ENCODE results near the gene DAB2IP.

DAB2IP gene

DNA sequence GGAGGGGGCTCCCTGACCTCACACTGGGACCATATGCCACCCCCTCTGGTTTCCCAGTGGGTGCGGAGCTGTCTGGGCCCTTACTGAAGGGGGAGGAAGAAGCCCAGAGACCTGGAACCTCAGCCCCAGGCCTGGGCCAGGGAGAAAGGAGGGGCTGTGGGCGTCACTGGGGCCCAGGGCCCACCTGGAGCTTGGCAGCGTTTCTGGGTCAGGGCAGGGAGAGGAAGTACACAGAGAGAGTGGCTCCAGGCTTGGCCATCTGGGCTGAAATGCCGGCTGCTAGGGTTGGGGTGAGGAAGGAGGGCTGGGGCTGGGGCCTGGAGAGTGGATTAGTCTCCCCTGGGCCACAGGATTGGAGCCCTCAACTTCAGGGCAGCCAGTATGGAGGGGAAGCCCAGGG is 6.4 kb upstream of the DAB2IP start:
- DNase-seq = no peak

DNA sequence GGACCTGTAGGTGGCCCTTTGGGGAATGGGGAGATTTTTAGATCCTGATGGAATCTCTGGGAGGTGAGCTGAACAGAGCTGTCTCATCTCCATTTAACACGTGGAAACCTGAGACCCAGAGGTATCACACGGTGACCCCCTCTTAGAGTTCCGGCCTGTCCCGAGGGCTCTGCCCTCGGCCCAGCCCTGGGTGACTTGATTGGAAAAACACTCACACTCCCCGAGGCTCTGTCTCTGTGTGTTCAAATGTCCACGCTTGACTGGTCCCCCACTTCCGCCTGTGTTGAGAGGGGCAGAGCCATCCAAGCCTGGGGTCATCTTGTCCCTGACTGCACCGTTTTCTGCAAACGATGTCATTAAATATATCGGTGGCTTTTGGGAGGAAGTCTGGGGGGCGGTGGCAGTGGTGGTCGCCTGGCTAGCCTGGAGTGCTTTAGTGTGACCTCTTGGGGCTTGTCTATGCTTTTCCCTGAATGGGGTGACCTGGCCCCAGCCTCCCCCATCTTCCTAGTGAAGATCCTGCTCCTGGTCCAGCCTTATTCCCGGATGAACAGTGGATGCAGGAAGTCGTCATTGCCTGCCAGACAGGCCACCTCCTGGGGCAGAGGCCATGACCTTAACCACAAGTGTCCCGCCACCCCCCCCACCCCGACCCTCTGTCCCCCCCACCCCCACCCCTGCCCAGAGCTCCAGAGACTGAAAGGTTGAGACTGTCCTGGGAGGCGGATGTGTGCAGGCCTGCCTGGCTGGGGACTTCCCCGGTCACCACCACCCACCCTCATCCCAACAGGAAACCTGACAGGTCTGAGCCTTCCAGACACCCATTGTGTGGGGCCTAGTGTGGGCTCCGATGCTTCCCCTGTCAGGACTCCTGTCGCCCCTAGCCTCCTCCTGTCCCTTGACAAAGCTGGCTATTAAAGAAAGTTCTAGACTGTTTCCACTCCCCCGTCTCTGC is 5.3 kb upstream of the DAB2IP start:
- no peak for DNase-seq

DNA sequence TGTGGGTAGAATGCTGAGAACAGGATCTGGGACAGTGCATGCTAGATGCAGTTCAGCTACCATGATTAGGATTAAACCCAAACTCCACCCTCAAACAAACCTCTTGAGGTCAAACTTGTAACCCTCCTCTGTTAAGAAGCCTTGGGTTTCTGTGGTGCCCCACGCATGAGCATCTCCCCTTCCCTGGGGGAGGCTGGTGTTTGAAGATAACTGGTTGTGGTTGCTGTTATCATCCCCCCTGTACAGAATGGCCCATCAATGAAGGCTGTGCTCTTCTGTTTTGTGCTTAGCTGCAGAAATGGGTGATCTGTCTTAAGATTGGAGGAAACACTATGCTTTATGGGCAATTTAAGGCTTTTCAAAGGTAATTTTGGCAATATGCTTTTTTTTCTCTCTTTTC is 4.4 kb upstream of the DAB2IP start:
- DNase-seq = no peak

DNA sequence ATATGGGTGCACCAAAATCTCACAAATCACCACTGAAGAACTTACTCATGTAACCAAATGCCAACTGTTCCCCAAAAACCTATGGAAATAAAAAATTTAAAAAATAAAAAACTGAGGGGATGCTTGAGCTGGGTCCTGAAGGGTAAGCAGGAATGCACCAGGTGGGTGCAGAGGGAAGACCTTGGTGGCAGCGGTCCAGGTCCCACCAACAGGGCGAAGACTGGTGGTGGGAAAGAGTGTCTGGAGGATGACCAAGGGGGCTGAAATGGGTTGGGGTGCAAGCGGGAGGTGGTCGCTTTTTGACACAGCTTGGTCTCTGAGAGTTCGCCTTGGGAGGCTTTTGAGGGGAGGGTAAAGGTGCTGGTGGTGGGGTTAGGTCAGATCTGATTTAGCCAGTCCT is 3.3 kb upstream of the DAB2IP start:
- no peak for DNase-seq

DNA sequence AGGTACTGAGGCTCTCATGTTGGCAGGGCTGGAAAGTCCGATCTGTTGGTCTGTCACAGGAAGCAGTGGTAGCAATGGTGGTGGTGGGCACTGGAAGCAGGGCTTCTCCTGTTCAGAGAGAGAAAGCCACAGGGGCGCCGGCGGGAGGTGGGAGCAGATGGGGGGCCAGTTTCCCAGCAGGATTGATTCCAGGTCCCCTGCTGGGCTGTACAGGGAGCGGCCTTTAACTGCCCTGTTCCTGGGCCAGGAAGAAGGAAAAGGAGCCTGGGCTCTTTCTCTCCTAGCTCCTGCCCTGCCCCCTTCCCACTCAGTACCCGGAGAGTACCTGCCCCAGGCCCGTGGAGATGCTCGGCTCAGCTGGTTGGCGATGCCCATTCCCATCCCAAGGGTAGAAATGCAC is 2.6 kb upstream of the DAB2IP start:
- DNase-seq = no peak

DNA sequence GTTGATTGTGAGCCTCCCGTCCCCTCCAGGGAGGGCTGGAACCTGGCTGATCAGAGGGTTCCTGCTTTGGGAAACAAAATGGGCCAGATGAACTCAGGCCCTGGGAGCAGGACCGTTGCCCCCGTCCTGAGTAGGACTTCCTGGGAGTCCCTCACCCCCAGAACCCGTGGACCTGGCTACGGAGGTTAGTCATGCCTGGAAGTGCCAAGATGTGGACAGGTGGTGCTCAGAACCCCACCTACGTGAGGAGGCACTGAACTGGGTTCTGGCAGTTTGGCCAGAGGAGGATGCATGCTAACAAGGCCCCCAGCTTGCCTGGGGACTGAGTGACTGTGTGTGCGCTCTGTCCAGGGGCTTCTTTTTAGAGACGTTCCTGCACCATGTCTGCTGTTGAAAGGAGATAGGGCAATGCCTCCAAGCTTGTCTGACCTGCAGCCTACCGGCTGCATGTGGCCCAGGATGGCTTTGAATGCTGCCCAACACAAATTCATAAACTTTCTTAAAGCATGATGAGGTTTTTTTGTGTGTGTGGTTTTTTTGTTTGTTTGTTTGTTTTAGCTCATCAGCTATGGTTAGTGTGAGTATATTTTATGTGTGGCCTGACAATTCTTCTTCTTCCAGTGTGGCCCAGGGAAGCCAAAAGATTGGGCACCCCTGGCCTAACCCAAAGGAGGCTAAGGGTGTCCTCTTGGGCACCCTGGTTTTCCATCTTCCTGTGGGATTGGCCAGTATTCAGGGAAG is 1.8 kb upstream of the DAB2IP start:
- no peak for DNase-seq

DNA sequence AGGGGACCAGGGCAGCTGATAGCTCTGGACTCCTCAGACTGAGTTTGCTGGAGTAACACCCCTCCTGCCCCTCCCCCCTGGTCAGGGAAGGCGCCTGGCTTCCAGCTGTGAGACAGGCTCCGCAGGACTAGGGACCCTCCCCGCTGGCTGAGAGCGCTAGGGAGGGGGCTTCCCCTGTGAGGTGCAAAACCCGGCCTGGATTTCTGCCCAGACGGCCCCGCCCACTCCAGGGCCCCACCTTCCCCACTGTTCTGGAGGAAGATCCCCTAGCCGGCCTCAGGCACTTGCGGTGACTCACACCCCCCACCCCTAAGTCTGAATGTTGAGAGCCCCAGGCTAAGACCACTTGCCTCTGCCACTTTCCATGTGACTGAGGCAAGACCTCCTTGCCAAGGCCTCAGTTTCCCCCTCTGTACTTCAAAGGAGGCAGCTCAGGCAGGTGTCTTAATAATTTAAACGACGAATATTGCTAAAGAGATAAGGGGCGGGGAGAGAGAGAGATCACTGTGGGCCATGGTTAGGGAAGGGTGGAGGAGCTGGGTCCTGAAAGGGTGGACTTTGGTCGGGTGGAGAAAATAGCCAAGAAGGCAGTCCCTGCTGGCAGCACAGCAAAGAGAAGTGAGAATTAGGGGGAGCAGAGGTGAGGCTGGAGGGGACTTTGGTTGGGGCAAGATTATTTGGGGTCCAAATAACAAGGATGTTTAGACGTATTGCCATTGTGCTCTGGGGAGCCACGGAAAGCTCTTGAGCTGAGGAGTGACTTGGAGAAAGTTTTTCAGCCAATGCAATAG is 1.0 kb upstream of the DAB2IP start:
- DNase-seq = no peak

DNA sequence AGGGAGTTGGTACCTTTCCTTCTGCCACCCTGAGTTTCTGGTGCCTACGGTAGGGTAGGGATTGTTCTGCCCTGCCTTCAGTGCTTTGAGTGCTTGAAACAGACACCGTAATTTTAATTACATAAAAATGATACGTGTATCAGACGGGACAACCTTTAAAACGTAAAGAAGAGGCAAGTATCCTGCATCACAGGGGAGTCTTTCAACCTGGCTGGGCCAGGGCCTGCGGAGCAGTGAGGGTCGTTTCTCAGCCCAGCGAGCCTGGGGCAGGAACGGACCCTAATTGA is 483 bp upstream of the DAB2IP start:
- no peak for DNase-seq

DNA sequence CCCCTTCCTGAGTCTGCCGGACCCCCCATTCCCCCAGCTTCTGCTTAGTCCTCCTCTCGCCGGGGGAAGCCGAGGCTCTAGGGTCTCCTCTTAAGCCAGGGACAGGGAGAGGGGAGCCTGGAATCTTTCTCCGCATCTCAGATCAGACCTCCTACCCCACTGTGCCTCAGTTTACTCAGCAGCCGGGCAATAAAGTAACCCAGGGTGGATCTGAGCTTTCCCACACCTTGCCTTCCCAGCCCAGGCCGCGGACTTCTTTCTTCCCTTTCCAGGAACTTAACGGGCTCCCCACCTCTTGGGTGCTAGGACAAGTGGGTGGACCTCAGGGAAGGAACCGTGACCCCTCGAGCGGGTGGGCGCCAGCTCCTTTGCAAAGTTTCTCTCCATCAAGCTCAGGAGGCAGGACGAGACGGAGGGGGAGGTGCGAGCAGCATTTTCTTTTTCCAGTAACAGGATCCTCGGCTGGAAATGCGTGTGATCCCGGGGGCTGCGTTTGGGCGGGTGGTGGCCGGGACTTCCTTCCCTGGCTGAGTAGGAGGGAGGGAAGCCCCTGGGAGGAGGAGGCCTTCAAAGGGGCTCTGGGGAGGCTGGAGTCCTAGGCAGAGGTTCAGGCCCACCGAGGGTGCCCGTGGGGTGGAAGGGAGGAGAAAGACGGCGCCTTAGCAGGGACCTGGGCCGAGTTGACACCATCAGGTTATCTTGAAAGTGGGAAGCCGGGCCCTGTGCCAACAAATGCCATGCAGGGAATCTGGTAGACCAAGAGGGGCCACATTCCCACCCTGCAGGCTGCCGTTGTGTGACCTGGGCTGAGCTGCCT is 795 bp downstream of the DAB2IP start:
- DNase-seq = no peak

DNA sequence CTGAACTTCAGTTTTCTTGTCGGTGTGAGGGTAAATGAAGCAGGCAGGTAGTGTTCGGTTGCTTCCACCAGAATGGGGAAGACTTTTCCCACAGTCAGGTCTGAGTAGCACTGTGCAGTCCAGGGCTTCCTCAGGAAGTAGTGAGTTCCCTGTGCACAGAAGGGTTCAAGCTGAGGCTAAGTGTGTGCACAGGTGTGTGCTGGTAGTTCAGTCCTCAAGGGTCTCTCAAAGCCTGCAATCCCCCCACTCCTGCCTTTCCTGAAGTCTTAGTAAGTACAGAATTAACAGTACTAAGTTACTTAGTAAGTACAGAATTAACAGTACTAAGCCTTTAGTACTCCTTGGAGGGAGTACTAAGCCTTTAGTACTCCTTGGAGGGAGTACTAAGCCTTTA is 1.4 kb downstream of the DAB2IP start:
- DNase-seq = no peak

DNA sequence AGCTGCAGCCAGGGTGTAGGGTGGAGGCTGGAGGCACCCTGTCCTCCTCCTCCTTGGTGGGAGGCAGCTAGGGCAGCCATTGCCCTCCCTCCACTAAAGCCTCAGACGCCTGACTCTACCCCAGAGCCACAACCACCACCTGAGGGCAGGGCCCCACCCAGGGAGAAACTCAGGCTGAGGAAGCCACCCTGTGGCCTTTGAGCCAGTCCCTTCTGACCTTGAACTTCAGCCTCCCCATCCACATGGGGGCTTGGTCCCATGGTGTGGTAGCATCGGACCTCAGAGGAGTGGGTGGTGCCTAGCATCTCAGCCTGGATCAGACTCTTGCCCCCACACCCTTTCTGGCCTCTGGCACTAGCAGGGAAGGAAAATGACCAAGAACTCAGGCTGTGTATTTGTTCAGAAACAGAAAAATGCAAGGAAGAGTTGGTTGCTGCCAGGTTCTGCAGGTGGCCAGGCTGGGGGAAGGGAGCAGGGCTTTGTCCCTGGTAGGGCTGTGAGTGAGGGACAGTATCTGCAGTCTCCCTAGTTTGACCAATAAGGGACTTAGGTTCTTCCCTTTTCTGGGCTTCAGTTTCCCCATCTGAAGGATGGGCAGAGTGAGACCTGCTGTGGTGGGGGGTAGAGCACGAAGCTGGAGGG is 3.2 kb downstream of the DAB2IP start:
- no peak for DNase-seq

DNA sequence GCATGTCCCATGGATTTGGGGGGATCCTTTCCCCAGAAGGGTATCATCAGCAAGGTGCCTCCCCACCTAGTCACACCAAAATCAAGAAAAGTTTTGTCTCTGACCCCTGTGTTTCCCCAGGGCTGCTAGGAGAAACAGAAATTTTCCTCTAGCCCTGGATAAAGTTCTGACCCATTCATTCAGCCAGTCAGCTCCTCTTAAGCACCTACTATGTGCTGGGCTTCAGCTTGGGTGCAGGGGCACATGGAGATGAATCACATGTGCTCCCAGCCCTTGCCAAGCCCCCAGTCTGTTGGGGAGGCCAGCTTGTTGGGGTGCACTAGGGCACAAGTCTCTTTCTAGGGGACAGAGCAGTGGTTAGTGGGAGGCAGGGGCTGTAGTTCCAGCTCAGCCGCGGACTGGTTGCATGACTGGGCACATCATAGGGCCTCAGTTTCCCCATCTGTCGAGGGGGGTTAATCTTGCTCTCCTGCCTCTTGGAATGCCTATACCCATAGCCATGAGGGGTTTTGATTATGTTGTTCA is 3.9 kb downstream of the DAB2IP start:
- DNase-seq = no peak

DNA sequence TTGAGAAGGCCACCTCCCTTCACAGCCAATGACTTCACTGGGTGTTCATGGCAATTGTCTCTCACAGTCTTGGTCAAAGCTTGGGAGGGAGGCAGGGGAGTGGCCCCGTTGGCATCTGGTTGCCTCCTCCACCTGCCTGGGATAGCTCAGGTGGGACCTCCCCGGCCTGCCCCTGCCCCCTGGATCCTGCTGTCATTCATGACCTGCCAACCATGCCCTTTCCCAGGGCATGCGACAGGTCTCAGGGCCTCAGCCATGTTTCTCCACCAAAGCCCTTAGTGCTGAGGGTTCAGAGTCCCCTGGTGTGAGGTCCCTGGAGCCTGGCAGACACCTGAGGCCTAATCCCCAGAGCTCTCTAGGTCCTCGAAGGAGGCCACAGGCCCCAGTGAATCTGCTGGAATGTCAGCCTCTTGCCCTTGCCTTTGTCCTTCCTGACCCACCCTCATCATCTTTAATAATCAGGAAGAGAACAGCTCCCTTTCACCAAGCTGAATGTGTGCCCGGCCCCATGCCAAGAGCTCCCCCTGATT is 5.6 kb downstream of the DAB2IP start:
- no peak for DNase-seq

DNA sequence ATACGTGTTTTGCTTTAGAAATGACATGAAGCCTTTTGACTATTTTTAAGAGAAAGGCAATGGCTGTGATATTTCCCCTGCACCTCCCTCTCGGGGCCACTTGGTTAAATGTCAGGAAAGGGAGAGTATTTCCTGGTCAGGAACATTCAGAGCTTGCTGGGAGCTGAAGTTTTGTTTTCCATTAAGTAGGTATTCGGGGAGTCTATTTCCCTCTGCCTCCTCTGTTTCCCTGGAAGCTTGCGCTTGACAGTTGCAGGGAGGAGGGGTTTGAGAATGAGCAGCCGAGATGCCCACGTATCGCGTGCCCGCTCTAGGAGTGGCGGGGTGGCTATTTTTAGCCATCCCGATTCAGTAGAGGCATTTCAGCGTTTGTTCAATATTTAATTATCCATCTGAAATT is 6.7 kb downstream of the DAB2IP start:
- DNase-seq = no peak

DNA sequence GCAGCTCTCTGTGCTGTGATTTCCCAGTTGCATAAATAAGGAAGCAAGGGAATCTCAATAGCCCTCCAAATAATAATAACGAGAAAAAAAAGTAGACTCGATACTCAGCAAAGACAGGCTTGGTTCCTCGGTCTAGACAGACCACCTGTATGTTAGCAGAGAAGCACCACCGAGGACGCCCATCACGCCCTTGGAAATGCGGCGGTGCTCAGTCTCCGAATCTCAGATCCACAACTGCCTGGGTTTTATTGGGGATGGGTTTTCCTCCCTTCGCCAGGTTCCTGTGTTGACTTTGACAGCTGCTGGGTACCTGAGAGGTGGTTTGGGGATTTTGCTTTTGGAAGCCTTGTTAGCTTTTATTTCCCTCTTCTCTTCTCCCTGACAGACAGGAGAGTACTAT is 7.2 kb downstream of the DAB2IP start:
- no peak for DNase-seq

DNA sequence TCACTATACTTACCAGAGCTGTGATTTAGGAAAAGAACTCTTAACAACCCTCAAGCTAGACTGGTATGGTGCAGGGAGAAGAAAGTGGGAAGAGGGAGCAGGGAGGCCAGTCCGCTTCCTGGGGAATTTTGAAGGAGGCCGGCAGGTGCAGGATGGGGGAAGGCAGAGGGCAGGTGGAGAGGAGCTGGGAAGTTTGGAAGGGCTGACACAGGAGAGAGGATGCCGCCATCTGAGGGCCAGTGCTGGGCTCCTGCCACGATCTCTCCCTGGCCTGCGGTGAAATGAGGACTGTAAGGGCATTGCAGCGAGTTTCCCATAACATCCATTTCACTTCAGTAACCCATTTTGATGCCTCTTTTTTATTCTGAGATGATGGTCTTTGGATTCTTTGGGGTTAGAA is 8.9 kb downstream of the DAB2IP start:
- no peak for DNase-seq

DNA sequence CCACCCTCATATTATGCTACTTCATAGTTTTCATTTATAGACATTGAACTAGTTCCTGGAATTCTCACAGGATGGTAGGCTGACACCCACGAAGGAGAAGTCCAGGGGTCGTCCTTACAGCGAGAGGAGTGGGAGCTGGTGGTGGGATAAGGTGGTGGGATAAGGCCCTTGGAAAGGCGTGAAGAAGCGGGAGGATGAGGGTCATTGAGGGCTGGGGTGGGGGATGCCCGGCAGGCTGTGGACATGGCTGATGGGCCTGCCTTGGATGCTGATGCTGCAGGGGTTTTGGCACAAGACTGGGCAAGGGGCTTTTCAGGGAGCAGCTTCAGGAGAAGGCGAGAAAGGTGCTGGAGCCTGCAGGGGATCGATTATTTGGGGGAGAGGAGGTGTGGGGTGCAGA is 9.4 kb downstream of the DAB2IP start:
- no peak for DNase-seq

DNA sequence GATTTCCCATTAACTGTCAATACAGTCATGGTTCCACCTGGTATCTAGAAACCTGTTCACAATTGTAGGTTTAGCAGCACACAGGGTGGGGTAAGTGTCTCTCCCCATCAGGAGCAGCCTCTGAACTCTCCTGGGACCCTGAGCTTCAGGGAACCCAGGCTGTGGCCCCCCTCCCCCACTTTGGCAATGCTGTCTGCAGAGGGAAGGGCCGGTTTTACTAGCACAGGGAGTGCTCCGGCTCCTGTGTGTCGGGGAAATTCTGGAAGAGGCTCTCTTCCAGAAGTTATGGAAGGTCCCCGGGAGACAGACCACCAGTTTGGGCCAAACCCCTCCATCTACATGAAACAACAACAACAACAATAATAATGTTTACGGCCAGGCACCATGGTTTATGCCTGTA is 9.9 kb downstream of the DAB2IP start:
- DNase-seq = no peak

DNA sequence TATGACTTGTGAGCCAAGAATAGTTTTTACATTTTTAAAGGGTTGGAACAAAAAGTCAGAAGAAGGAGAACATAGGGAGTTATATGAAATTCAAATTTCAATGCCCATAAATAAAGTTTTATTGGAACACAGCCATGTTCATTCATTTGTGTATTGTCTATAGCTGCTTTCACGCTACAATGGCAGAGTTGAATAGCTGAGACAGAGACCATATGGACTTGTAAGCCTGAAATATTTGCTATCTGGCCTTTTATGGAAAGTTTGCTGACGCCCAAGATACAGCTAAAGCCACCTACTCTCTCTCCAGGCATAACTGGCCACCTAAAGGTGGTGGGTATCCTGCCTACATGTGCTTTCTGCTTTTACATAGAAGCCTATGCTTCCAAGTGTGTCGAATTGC is 10.9 kb downstream of the DAB2IP start:
- DNase-seq = no peak

DNA sequence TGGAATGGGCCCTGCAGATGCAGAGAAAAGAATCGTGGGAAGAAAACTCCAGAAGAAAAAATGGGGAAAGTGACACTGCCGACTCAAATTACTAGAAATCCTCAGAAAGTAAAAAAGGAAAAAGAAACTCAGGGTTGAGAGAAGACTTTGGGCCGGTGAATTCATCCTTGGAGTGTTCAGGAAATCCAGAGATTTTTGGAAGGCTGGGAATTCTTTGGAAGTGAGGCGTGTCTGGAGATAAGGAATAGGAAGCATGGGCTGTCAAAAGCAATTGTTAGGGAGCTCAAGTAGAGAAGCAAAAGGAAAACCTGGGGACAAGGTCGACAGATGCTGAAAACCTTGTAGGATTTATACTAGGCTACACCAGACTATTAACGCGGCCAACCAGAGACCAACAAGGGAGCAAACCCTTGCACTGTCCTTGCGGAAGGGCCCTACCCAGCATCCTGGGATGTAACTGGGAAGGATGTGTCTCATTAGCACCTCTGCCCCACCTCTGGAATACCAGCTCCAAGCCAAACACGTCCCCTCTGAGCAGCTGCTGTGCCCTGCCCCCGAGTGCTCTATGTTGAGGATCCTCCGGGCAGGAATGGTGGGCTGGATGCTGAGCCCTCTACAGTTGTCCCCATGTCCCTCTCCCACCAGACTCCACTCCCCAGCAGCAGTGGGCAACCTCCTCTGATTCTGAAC is 11.6 kb downstream of the DAB2IP start:
- DNase-seq = no peak

DNA sequence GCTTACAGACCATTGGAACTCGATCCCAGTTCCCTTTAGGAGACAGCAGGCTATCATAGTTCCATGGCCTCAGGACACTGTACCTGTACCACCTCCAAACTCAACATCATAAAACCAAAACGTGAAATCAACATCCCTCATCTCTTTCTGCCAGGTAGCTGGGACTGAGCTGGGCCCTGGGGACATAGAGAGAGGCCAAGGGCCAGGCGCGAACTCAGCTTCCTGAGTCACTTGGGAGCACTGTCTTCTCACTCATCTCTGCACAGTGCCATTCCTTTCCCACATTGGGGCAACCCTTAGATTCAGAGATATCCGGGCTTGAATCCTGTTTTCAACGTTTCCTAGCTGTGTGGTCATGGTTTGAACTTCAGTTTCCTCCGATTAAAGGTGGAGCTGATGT is 12.2 kb downstream of the DAB2IP start:
- DNase-seq = no peak
